WTC11 (cell line): ENCODE results near the gene DEFB110.

Experiments used
- CREB1 ChIP-seq: sonication (generic); formaldehyde crosslinking; IDR thresholded peaks from 2 replicates; pipeline ENCODE4 v1.8.0; 2023; ENCODE audit warnings: mild to moderate bottlenecking, missing genetic modification reagents
- PRRX2 ChIP-seq: fragments of 250-450 bp; sonication (Bioruptor Pico); IDR thresholded peaks from 2 replicates; pipeline ENCODE4 v1.8.0; 2021; ENCODE audit warnings: mild to moderate bottlenecking
- TF ChIP-seq, protein P1 (sequence below): sonication (generic); formaldehyde crosslinking; IDR thresholded peaks from 2 replicates; pipeline ENCODE4 v1.8.0; 2022; ENCODE audit warnings: mild to moderate bottlenecking, missing genetic modification reagents
- TF ChIP-seq, protein P2 (sequence below): sonication (generic); formaldehyde crosslinking; IDR thresholded peaks from 2 replicates; pipeline ENCODE4 v1.8.1; 2022; ENCODE audit warnings: low read depth, missing genetic modification reagents, borderline replicate concordance
- TF ChIP-seq, protein P3 (sequence below): sonication (generic); formaldehyde crosslinking; IDR thresholded peaks from 2 replicates; pipeline ENCODE4 v1.8.1; 2023; ENCODE audit warnings: mild to moderate bottlenecking, missing genetic modification reagents, moderate library complexity
- TF ChIP-seq, protein P4 (sequence below): fragments of 200-600 bp; IDR thresholded peaks from 2 replicates; pipeline ENCODE4 v1.8.0; 2022; ENCODE audit warnings: antibody characterized with exemption
- TF ChIP-seq, protein P5 (sequence below): sonication (generic); formaldehyde crosslinking; IDR thresholded peaks from 2 replicates; pipeline ENCODE4 v1.8.0; 2022; ENCODE audit warnings: mild to moderate bottlenecking, missing genetic modification reagents

DNA sequence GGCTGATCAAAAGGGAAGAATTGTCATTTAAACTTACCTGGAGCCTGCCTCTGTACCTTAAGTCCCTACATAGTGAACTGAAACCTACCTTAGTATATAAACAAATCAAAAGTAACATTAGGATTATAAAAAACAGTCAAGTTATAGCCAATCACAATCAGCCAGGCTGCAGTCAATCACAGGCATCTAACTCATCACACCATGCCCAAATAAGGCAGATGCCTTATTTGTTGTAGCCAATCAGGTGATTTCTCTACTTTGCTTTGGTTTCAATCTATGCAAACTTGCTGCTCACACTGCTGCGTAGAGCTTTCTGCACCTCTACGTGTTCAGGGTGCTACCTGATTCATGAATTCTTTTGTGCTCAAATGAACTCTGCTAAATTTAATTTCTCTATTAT is 34.0 kb downstream of the DEFB110 start:
- TF ChIP-seq, protein P1, sequence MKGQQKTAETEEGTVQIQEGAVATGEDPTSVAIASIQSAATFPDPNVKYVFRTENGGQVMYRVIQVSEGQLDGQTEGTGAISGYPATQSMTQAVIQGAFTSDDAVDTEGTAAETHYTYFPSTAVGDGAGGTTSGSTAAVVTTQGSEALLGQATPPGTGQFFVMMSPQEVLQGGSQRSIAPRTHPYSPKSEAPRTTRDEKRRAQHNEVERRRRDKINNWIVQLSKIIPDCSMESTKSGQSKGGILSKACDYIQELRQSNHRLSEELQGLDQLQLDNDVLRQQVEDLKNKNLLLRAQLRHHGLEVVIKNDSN (CRISPR knock-in tag), result no peak
- TF ChIP-seq, protein P2, sequence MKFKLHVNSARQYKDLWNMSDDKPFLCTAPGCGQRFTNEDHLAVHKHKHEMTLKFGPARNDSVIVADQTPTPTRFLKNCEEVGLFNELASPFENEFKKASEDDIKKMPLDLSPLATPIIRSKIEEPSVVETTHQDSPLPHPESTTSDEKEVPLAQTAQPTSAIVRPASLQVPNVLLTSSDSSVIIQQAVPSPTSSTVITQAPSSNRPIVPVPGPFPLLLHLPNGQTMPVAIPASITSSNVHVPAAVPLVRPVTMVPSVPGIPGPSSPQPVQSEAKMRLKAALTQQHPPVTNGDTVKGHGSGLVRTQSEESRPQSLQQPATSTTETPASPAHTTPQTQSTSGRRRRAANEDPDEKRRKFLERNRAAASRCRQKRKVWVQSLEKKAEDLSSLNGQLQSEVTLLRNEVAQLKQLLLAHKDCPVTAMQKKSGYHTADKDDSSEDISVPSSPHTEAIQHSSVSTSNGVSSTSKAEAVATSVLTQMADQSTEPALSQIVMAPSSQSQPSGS (CRISPR knock-in tag), result no peak
- TF ChIP-seq, protein P3, sequence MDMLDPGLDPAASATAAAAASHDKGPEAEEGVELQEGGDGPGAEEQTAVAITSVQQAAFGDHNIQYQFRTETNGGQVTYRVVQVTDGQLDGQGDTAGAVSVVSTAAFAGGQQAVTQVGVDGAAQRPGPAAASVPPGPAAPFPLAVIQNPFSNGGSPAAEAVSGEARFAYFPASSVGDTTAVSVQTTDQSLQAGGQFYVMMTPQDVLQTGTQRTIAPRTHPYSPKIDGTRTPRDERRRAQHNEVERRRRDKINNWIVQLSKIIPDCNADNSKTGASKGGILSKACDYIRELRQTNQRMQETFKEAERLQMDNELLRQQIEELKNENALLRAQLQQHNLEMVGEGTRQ (CRISPR knock-in tag), result no peak
- TF ChIP-seq, protein P4, sequence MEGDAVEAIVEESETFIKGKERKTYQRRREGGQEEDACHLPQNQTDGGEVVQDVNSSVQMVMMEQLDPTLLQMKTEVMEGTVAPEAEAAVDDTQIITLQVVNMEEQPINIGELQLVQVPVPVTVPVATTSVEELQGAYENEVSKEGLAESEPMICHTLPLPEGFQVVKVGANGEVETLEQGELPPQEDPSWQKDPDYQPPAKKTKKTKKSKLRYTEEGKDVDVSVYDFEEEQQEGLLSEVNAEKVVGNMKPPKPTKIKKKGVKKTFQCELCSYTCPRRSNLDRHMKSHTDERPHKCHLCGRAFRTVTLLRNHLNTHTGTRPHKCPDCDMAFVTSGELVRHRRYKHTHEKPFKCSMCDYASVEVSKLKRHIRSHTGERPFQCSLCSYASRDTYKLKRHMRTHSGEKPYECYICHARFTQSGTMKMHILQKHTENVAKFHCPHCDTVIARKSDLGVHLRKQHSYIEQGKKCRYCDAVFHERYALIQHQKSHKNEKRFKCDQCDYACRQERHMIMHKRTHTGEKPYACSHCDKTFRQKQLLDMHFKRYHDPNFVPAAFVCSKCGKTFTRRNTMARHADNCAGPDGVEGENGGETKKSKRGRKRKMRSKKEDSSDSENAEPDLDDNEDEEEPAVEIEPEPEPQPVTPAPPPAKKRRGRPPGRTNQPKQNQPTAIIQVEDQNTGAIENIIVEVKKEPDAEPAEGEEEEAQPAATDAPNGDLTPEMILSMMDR, result no peak
- TF ChIP-seq, protein P5, sequence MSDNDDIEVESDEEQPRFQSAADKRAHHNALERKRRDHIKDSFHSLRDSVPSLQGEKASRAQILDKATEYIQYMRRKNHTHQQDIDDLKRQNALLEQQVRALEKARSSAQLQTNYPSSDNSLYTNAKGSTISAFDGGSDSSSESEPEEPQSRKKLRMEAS, result no peak
- no peak for TF ChIP-seq CREB1 (CRISPR knock-in tag)
- no peak for TF ChIP-seq PRRX2 (CRISPR knock-in tag)
